ENCODE data around the gene CTBP1. TPM values are rescaled to one million over a fixed set of nuclear protein-coding genes. Genes with fewer than 3 reads are reported as not detected.

Gene CTBP1
- total RNA-seq, 1 experiment from 2014 or later: 153 TPM

GRCh38 chr4:1193206-1194009 is 55.5 kb downstream of the CTBP1 start:
- no peak overlapping the region for H3K4me2 ChIP-seq
- H3K9me3 ChIP-seq (ENCODE audit: insufficient read depth, low read depth): no peaks in the 10 kb centered on the region
- no peak overlapping the region for H3K27ac ChIP-seq
- ChIA-PET CTCF (no interaction called here), POLR2A (ENCODE audit: unreplicated experiment) (no interaction called here)
- no peak for DNase-seq
- BruUV-seq (replicated peaks): no TSS peak
- H3F3A ChIP-seq (ENCODE audit: insufficient read depth, low read depth): peaks cover 13% of the 10 kb centered on the region; the same call in 1 of the 2 replicates
- H3K27me3 ChIP-seq (ENCODE audit: insufficient read depth, low read depth): no peaks in the 10 kb centered on the region; the same call in 1 of the 2 replicates
- peaks cover 17% of the 10 kb centered on the region for H3K4me1 ChIP-seq (replicated peaks; ENCODE audit: insufficient read depth)
- TF ChIP-seq CTCF (conservative IDR thresholded peaks at IDR 0.05) (no peak), EZH2 (IDR thresholded peaks at IDR 0.05; ENCODE audit: low read depth) (no peak)
- no peaks in the 10 kb centered on the region for H3K79me2 ChIP-seq (ENCODE audit: low read depth)
- H3K9me2 ChIP-seq (ENCODE audit: insufficient read depth): no peaks in the 10 kb centered on the region
- intact Hi-C loops (cut with micrococcal nuclease; ENCODE audit: unreplicated experiment): no loop called here
- no peak overlapping the region for H2AFZ ChIP-seq
- H3K36me3 ChIP-seq (ENCODE audit: low read depth): no peaks in the 10 kb centered on the region
- H4K20me1 ChIP-seq (ENCODE audit: insufficient read depth): no peaks in the 10 kb centered on the region
- no peak overlapping the region for H3K4me3 ChIP-seq

GRCh38 chr4:1192493-1193205 is 56.3 kb downstream of the CTBP1 start:
- ChIA-PET POLR2A (ENCODE audit: unreplicated experiment) (no interaction called here), CTCF (interaction anchor here (0.7 kb wide), 1 partner anchor 21 kb away, joined by 3 read pairs; no protein-coding TSS in a partner anchor)
- intact Hi-C loops (cut with micrococcal nuclease; ENCODE audit: unreplicated experiment): no loop called here
- peak overlapping the region; percentile 7; the same call in 1 of the 2 replicates for H3K4me3 ChIP-seq
- no peaks in the 10 kb centered on the region for H3K79me2 ChIP-seq (ENCODE audit: low read depth)
- peak overlapping the region; percentile 64; the same call in 1 of the 2 replicates for H2AFZ ChIP-seq
- H3K36me3 ChIP-seq (ENCODE audit: low read depth): no peaks in the 10 kb centered on the region
- H3K4me1 ChIP-seq (replicated peaks; ENCODE audit: insufficient read depth): peaks cover 17% of the 10 kb centered on the region
- no peaks in the 10 kb centered on the region for H4K20me1 ChIP-seq (ENCODE audit: insufficient read depth)
- DNase-seq: no peak
- H3F3A ChIP-seq (ENCODE audit: insufficient read depth, low read depth): peaks cover 13% of the 10 kb centered on the region; the same call in 1 of the 2 replicates
- no peak for TF ChIP-seq CTCF (conservative IDR thresholded peaks at IDR 0.05)
- no peak for TF ChIP-seq EZH2 (IDR thresholded peaks at IDR 0.05; ENCODE audit: low read depth)
- BruUV-seq (replicated peaks): no TSS peak
- H3K27me3 ChIP-seq (ENCODE audit: insufficient read depth, low read depth): no peaks in the 10 kb centered on the region; the same call in 1 of the 2 replicates
- H3K27ac ChIP-seq: peak overlapping the region; percentile 14
- peak overlapping the region; percentile 54 for H3K4me2 ChIP-seq
- no peaks in the 10 kb centered on the region for H3K9me3 ChIP-seq (ENCODE audit: insufficient read depth, low read depth)
- no peaks in the 10 kb centered on the region for H3K9me2 ChIP-seq (ENCODE audit: insufficient read depth)

GRCh38 chr4:1192091-1192492 is 56.8 kb downstream of the CTBP1 start:
- CTCF ChIA-PET: interaction anchor here (0.7 kb wide), 1 partner anchor 20 kb away, joined by 3 read pairs; no protein-coding TSS in a partner anchor
- intact Hi-C loops (cut with micrococcal nuclease; ENCODE audit: unreplicated experiment): no loop called here

More at GRCh38 chr4:1192091-1192492, 56.8 kb downstream of the CTBP1 start:
- no peaks in the 10 kb centered on the region; the same call in 1 of the 2 replicates for H3K27me3 ChIP-seq (ENCODE audit: insufficient read depth, low read depth)
- no peaks in the 10 kb centered on the region for H3K9me3 ChIP-seq (ENCODE audit: insufficient read depth, low read depth)
- H3K4me2 ChIP-seq: peak overlapping the region; percentile 54
- no peaks in the 10 kb centered on the region for H3K79me2 ChIP-seq (ENCODE audit: low read depth)
- peaks cover 17% of the 10 kb centered on the region for H3K4me1 ChIP-seq (replicated peaks; ENCODE audit: insufficient read depth)
- H3K36me3 ChIP-seq (ENCODE audit: low read depth): no peaks in the 10 kb centered on the region
- H3K4me3 ChIP-seq: peak overlapping the region; percentile 7; the same call in 1 of the 2 replicates
- TF ChIP-seq CTCF (conservative IDR thresholded peaks at IDR 0.05) (no peak), EZH2 (IDR thresholded peaks at IDR 0.05; ENCODE audit: low read depth) (no peak)
- H4K20me1 ChIP-seq (ENCODE audit: insufficient read depth): no peaks in the 10 kb centered on the region
- H2AFZ ChIP-seq: peak overlapping the region; percentile 64; the same call in 1 of the 2 replicates
- no peaks in the 10 kb centered on the region for H3K9me2 ChIP-seq (ENCODE audit: insufficient read depth)
- no TSS peak for BruUV-seq (replicated peaks)
- H3F3A ChIP-seq (ENCODE audit: insufficient read depth, low read depth): peaks cover 13% of the 10 kb centered on the region; the same call in 1 of the 2 replicates
- POLR2A ChIA-PET (ENCODE audit: unreplicated experiment): interaction anchor here (0.7 kb wide), 1 partner anchor 42 kb away, joined by 4 read pairs; no protein-coding TSS in a partner anchor
- DNase-seq: peak; percentile 68
- peak overlapping the region; percentile 14 for H3K27ac ChIP-seq
